ENCODE data around the gene CELF2. TPM values are rescaled to one million over a fixed set of nuclear protein-coding genes. Genes with fewer than 3 reads are reported as not detected.

The CELF2 gene
- total RNA-seq, 1 donor from 2014 or later: 3.8 TPM

GRCh38 chr10:11279314-11279713, 261.6 kb downstream of the CELF2 start:
- H3K9me3 Mint-ChIP-seq (ENCODE audit: low read depth): no peaks in the 10 kb centered on the region
- no peak for DNase-seq (ENCODE audit: low spot score, unreplicated experiment)
- no peak overlapping the region for H3K27ac Mint-ChIP-seq
- H3K4me1 Mint-ChIP-seq (ENCODE audit: low read depth): no peaks in the 10 kb centered on the region
- TF ChIP-seq CTCF (IDR thresholded peaks at IDR 0.05; ENCODE audit: unreplicated experiment): no peak
- peaks cover 16% of the 10 kb centered on the region for H3K27me3 Mint-ChIP-seq
- H3K4me3 Mint-ChIP-seq (ENCODE audit: low read depth): no peak overlapping the region
- H3K36me3 Mint-ChIP-seq (ENCODE audit: insufficient read depth): no peaks in the 10 kb centered on the region

DNA sequence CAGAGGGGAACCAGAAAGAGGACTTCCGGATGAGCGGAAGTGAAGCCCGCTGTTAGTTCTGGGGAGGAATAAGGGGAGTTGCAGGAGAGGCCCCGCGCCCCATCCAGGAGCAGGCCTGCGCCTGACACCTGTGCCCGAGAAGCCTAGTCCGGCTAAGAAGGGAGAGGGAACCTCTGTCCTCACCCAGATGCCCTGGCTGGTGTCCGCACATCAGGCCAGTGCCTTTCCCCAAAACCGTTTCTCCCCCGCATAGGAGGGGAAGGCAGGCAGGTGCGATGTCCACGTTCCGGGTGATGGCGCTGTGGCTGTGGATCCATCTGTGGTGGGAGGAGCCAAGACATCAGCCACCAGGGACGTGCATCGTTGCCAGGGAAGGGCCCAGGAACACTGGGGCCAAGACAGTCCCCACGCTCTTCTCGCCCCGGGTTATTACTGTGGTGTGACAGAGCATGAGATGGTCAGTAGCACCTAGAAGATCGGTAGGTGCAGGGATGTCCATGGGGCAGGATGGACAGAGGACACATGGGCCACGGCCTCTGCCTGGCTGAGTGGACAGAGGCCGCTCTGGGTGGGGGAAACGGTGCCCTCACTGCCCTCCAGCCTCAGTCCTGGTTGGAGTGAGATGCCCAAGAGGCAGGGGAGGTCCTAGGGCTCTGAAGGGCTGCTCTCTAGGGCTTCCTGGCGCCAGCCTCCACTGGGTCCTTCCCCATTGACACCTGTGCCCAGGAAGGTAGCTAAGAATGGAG, 262.7 kb downstream of the CELF2 start:
- no peak for TF ChIP-seq CTCF (IDR thresholded peaks at IDR 0.05; ENCODE audit: unreplicated experiment)
- Mint-ChIP-seq H3K4me1 (ENCODE audit: low read depth) (no peaks in the 10 kb centered on the region), H3K9me3 (ENCODE audit: low read depth) (no peaks in the 10 kb centered on the region), H3K4me3 (ENCODE audit: low read depth) (no peak overlapping the region), H3K27me3 (peaks cover 14% of the 10 kb centered on the region), H3K36me3 (ENCODE audit: insufficient read depth) (no peaks in the 10 kb centered on the region), H3K27ac (no peak overlapping the region)
- no peak for DNase-seq (ENCODE audit: low spot score, unreplicated experiment)

- H3K9me3 Mint-ChIP-seq (ENCODE audit: low read depth): no peaks in the 10 kb centered on the region
- no peak for DNase-seq (ENCODE audit: low spot score, unreplicated experiment)
- no peak for TF ChIP-seq CTCF (IDR thresholded peaks at IDR 0.05; ENCODE audit: unreplicated experiment)
- no peaks in the 10 kb centered on the region for H3K4me1 Mint-ChIP-seq (ENCODE audit: low read depth)
- no peak overlapping the region for H3K4me3 Mint-ChIP-seq (ENCODE audit: low read depth)
- H3K36me3 Mint-ChIP-seq (ENCODE audit: insufficient read depth): no peaks in the 10 kb centered on the region
- H3K27me3 Mint-ChIP-seq: peaks cover 9% of the 10 kb centered on the region
- no peak overlapping the region for H3K27ac Mint-ChIP-seq
These were observed 264.5 kb downstream of the CELF2 start for GRCh38 chr10:11282156-11282555.

- H3K36me3 Mint-ChIP-seq (ENCODE audit: insufficient read depth): no peaks in the 10 kb centered on the region
These were observed 265.0 kb downstream of the CELF2 start for GRCh38 chr10:11282661-11283060.

More at GRCh38 chr10:11282661-11283060, 265.0 kb downstream of the CELF2 start:
- Mint-ChIP-seq H3K4me3 (ENCODE audit: low read depth) (no peak overlapping the region), H3K27me3 (peaks cover 6% of the 10 kb centered on the region), H3K4me1 (ENCODE audit: low read depth) (no peaks in the 10 kb centered on the region), H3K27ac (no peak overlapping the region), H3K9me3 (ENCODE audit: low read depth) (no peaks in the 10 kb centered on the region)
- TF ChIP-seq CTCF (IDR thresholded peaks at IDR 0.05; ENCODE audit: unreplicated experiment): no peak
- DNase-seq (ENCODE audit: low spot score, unreplicated experiment): no peak
